GM12873 (cell line): ENCODE results near the gene MLH3.

Experiments used
- CTCF ChIP-seq: IDR thresholded peaks from 2 replicates; pipeline ENCODE4 v1.5.1; 2012; ENCODE audit warnings: low read depth, mild to moderate bottlenecking, moderate library complexity, low read length, control low read depth; ENCODE audit not compliant: insufficient read depth; ENCODE audit errors: missing control alignments

The MLH3 gene

GRCh38 chr14:75046275-75046674, 5.0 kb downstream of the MLH3 start:
- TF ChIP-seq CTCF: no peak

GRCh38 chr14:75044752-75045151, 6.5 kb downstream of the MLH3 start:
- TF ChIP-seq CTCF: no peak

GRCh38 chr14:75044322-75044721, 6.9 kb downstream of the MLH3 start:
- TF ChIP-seq CTCF: no peak

- TF ChIP-seq CTCF: no peak
Observed at GRCh38 chr14:75042035-75042434, 9.2 kb downstream of the MLH3 start.

- TF ChIP-seq CTCF: no peak
Observed at GRCh38 chr14:75041613-75042012, 9.7 kb downstream of the MLH3 start.

- no peak for TF ChIP-seq CTCF
Observed at GRCh38 chr14:75040959-75041358, 10.3 kb downstream of the MLH3 start.

- TF ChIP-seq CTCF: no peak
Observed at GRCh38 chr14:75040507-75040906, 10.8 kb downstream of the MLH3 start.

GRCh38 chr14:75032939-75033338, 18.3 kb downstream of the MLH3 start:
- TF ChIP-seq CTCF: no peak
